SK-N-SH (cell line): ENCODE data around the gene TRDN. TPM values are rescaled to one million over a fixed set of nuclear protein-coding genes. Genes with fewer than 3 reads are reported as not detected.

Experiments used
- CTCF ChIA-PET: fragments of 300-600, 350-600 bp; formaldehyde crosslinking; extraction: SDS; loops from one replicate; lab custom pipeline; 2021; lab: Yijun Ruan, JAX
- POLR2A ChIA-PET: fragments of 350-600 bp; sonication (Branson Sonifier 250); formaldehyde crosslinking; extraction: SDS; loops from one replicate; lab custom pipeline; 2020; ENCODE audit warnings: antibody characterized with exemption, inconsistent platforms; lab: Yijun Ruan, JAX
- DNase-seq: peaks from one replicate; pipeline ENCODE4 v3.0.0; 2012
- H2AFZ ChIP-seq: fragments of 200-600 bp; sonication (generic); 2 replicates; pipeline ENCODE4 v1.8.1; 2016; ENCODE audit warnings: antibody characterized with exemption, mild to moderate bottlenecking, low read depth
- H3F3A ChIP-seq: fragments of 200-600 bp; sonication (generic); replicated peaks from 2 replicates; pipeline ENCODE3; 2016; ENCODE audit warnings: antibody characterized with exemption, mild to moderate bottlenecking; ENCODE audit not compliant: insufficient read depth
- H3K27ac ChIP-seq, 2 experiments: fragments of 200-500 bp in 1 of 2; fragments of 200-600 bp in 1 of 2; sonication (Bioruptor generic) in 1 of 2; sonication (generic), shearing (Covaris generic) in 1 of 2; 2 replicates each; pipeline versions ENCODE4 v1.5.1 to v1.6.1; 2014 to 2016; ENCODE audit warnings: low read depth in 2 of 2, inconsistent platforms in 1 of 2, low read length in 1 of 2, mild to moderate bottlenecking in 1 of 2, mixed read lengths in 1 of 2
- H3K27me3 ChIP-seq: fragments of 200-600 bp; sonication (generic), shearing (Covaris generic); 2 replicates; pipeline ENCODE4 v1.6.1; 2016; ENCODE audit warnings: mixed run types; ENCODE audit not compliant: insufficient read depth
- H3K36me3 ChIP-seq, 2 experiments: fragments of 200-500 bp in 1 of 2; fragments of 200-600 bp in 1 of 2; sonication (Bioruptor generic) in 1 of 2; sonication (generic) in 1 of 2; replicated peaks in 1 of 2; 2 replicates each; pipeline versions ENCODE3 to v1.5.1; 2014 to 2016; ENCODE audit warnings: low read length in 1 of 2, mild to moderate bottlenecking in 1 of 2; ENCODE audit not compliant: insufficient read depth in 2 of 2, control insufficient read depth in 1 of 2
- H3K4me1 ChIP-seq, 2 experiments: fragments of 200-500 bp in 1 of 2; fragments of 200-600 bp in 1 of 2; sonication (Bioruptor generic) in 1 of 2; sonication (generic), shearing (Covaris generic) in 1 of 2; 2 replicates each; pipeline versions ENCODE4 v1.5.1 to v1.6.1; 2014 to 2016; ENCODE audit warnings: low read depth in 1 of 2, low read length in 1 of 2, mixed run types in 1 of 2; ENCODE audit not compliant: insufficient read depth in 2 of 2, control insufficient read depth in 1 of 2
- H3K4me2 ChIP-seq: fragments of 200-600 bp; sonication (generic), shearing (Covaris generic); 2 replicates; pipeline ENCODE4 v1.6.1; 2017; ENCODE audit warnings: mixed run types
- H3K4me3 ChIP-seq, 2 experiments: fragments of 200-500 bp in 1 of 2; fragments of 200-600 bp in 1 of 2; sonication (Bioruptor generic) in 1 of 2; sonication (generic), shearing (Covaris generic) in 1 of 2; 2 replicates each; pipeline versions ENCODE4 v1.5.1 to v1.8.1; 2014 to 2016; ENCODE audit warnings: low read depth in 2 of 2, inconsistent platforms in 1 of 2, low read length in 1 of 2, mild to moderate bottlenecking in 1 of 2, mixed read lengths in 1 of 2, moderate library complexity in 1 of 2
- H3K79me2 ChIP-seq: fragments of 200-600 bp; sonication (generic); 2 replicates; pipeline ENCODE4 v1.8.1; 2017; ENCODE audit warnings: mild to moderate bottlenecking; ENCODE audit not compliant: insufficient read depth
- H3K9ac ChIP-seq: fragments of 200-600 bp; sonication (generic); 2 replicates; pipeline ENCODE4 v1.6.1; 2017; ENCODE audit warnings: mixed run types
- H3K9me2 ChIP-seq: fragments of 200-600 bp; sonication (generic); 2 replicates; pipeline ENCODE4 v1.6.1; 2017; ENCODE audit warnings: mixed run types
- H3K9me3 ChIP-seq: fragments of 200-600 bp; sonication (generic); 2 replicates; pipeline ENCODE4 v1.6.1; 2017; ENCODE audit warnings: mixed run types, mild to moderate bottlenecking, moderate library complexity
- H4K20me1 ChIP-seq: fragments of 200-600 bp; sonication (generic); 2 replicates; pipeline ENCODE4 v1.6.1; 2017; ENCODE audit warnings: mild to moderate bottlenecking, mixed run types; ENCODE audit not compliant: insufficient read depth
- CHD2 ChIP-seq: fragments of 150-350 bp; IDR thresholded peaks from 2 replicates; pipeline ENCODE4 v1.6.1; 2018; ENCODE audit warnings: low read length; ENCODE audit not compliant: partially characterized antibody
- EP300 ChIP-seq, 2 experiments: IDR thresholded peaks; 2 replicates each; pipeline versions ENCODE4 v1.4.0 to v1.6.1; 2012; ENCODE audit warnings: borderline replicate concordance in 1 of 2, low read depth in 1 of 2, low read length in 1 of 2
- EZH2phosphoT487 ChIP-seq: fragments of 200-600 bp; sonication (generic); IDR thresholded peaks from 2 replicates; pipeline ENCODE4 v1.6.1; 2017; ENCODE audit warnings: low read depth, mixed run types, mild to moderate bottlenecking, antibody characterized with exemption, moderate library complexity, borderline replicate concordance
- FOXJ3 ChIP-seq: sonication (generic); formaldehyde crosslinking; IDR thresholded peaks from 2 replicates; pipeline ENCODE4 v1.5.1; 2020; ENCODE audit warnings: mild to moderate bottlenecking, missing genetic modification reagents
- GATA2 ChIP-seq: sonication (generic); formaldehyde crosslinking; IDR thresholded peaks from 2 replicates; pipeline ENCODE4 v1.5.0; 2020; ENCODE audit warnings: mild to moderate bottlenecking, missing genetic modification reagents
- IRF3 ChIP-seq: fragments of 150-350 bp; IDR thresholded peaks from 2 replicates; pipeline ENCODE4 v1.6.1; 2016; ENCODE audit warnings: mild to moderate bottlenecking, low read depth, low read length
- JUND ChIP-seq: IDR thresholded peaks from 2 replicates; pipeline ENCODE4 v1.4.0; 2012
- NFIC ChIP-seq: IDR thresholded peaks from 2 replicates; pipeline ENCODE4 v1.4.0; 2012; ENCODE audit warnings: borderline replicate concordance
- NRF1 ChIP-seq: IDR thresholded peaks from 2 replicates; pipeline ENCODE4 v1.6.1; 2012; ENCODE audit warnings: low read depth, mild to moderate bottlenecking, low read length
- RAD21 ChIP-seq: IDR thresholded peaks from 2 replicates; pipeline ENCODE4 v1.6.1; 2012; ENCODE audit warnings: mild to moderate bottlenecking, low read length
- RCOR1 ChIP-seq: fragments of 150-350 bp; IDR thresholded peaks from 2 replicates; pipeline ENCODE4 v1.6.1; 2017; ENCODE audit warnings: antibody characterized with exemption, low read length
- ZBTB33 ChIP-seq: IDR thresholded peaks from 2 replicates; pipeline ENCODE4 v1.4.0; 2012; ENCODE audit warnings: low read depth, borderline replicate concordance
- WGBS: methylation state at CpG from one replicate; pipeline ENCODE4 v1.1.6; 2017; ENCODE audit warnings: low lambda C conversion rate; 5-methylcytosine and 5-hydroxymethylcytosine counted together
- polyA plus RNA-seq, 3 experiments: library from polyadenylated mRNA; depleted of rRNA; stranded (reverse); fragments of >200 nt; gene quantifications; 2 replicates each; pipeline ENCODE4 v1.2.3, GENCODE V29; 2012

Gene TRDN
- polyA plus RNA-seq, 1 of the 3 experiments (the other 2 are of a cell fraction): not detected

GRCh38 chr6:123619156-123619555 is 17.6 kb downstream of the TRDN start:
- H3K4me1 ChIP-seq: no peaks in the 10 kb centered on the region
- no peaks in the 10 kb centered on the region for H3K27me3 ChIP-seq
- DNase-seq: no peak
- H3K4me3 ChIP-seq: no peak overlapping the region; a peak in 1 of 4 replicates
- H3K9me3 ChIP-seq: no peaks in the 10 kb centered on the region
- no peak overlapping the region for H2AFZ ChIP-seq
- H3K27ac ChIP-seq: no peak overlapping the region
- H3K9me2 ChIP-seq: no peaks in the 10 kb centered on the region
- no peak overlapping the region for H3K9ac ChIP-seq
- no peaks in the 10 kb centered on the region for H4K20me1 ChIP-seq
- no peak overlapping the region for H3K4me2 ChIP-seq
- POLR2A ChIA-PET: no interaction called here
- H3K36me3 ChIP-seq: no peaks in the 10 kb centered on the region
- CTCF ChIA-PET: no interaction called here
- H3F3A ChIP-seq: no peaks in the 10 kb centered on the region
- no peaks in the 10 kb centered on the region for H3K79me2 ChIP-seq
- TF ChIP-seq NRF1: no peak
- TF ChIP-seq RCOR1: no peak
- no peak for TF ChIP-seq NFIC
- TF ChIP-seq ZBTB33: no peak

GRCh38 chr6:123616942-123617341 is 19.8 kb downstream of the TRDN start:
- H3K9ac ChIP-seq: no peak overlapping the region
- no peaks in the 10 kb centered on the region for H3K79me2 ChIP-seq
- 1% methylated on average over 3 of the region's 3 CpGs for WGBS
- H3K36me3 ChIP-seq: no peaks in the 10 kb centered on the region
- H3K4me2 ChIP-seq: no peak overlapping the region
- ChIA-PET POLR2A (no interaction called here), CTCF (no interaction called here)
- no peaks in the 10 kb centered on the region for H4K20me1 ChIP-seq
- no peaks in the 10 kb centered on the region for H3K27me3 ChIP-seq
- no peak overlapping the region for H3K4me3 ChIP-seq
- no peak for DNase-seq
- H3K9me2 ChIP-seq: no peaks in the 10 kb centered on the region
- H3K4me1 ChIP-seq: no peaks in the 10 kb centered on the region
- H3K9me3 ChIP-seq: no peaks in the 10 kb centered on the region
- no peak for TF ChIP-seq NFIC
- no peak for TF ChIP-seq FOXJ3 (CRISPR knock-in tag)
- no peak for TF ChIP-seq GATA2 (CRISPR knock-in tag)
- TF ChIP-seq NRF1: no peak
- no peak for TF ChIP-seq IRF3
- TF ChIP-seq CHD2: no peak
- TF ChIP-seq JUND: no peak
- TF ChIP-seq RAD21: no peak
- no peak for TF ChIP-seq EP300 (IDR thresholded peaks at IDR 0.05; ENCODE audit: borderline replicate concordance in 1 of 2, low read depth in 1 of 2, low read length in 1 of 2)
- TF ChIP-seq EZH2phosphoT487: no peak
- TF ChIP-seq, all 33 proteins: peak for 0
- no peaks in the 10 kb centered on the region for H3F3A ChIP-seq
- no peak overlapping the region for H3K27ac ChIP-seq
- no peak overlapping the region for H2AFZ ChIP-seq
